GM12873 (cell line): ENCODE data around the gene SEC14L5.

Experiments used
- CTCF ChIP-seq: IDR thresholded peaks from 2 replicates; pipeline ENCODE4 v1.5.1; 2012; ENCODE audit warnings: low read depth, mild to moderate bottlenecking, moderate library complexity, low read length, control low read depth; ENCODE audit not compliant: insufficient read depth; ENCODE audit errors: missing control alignments

Gene SEC14L5

GRCh38 chr16:4960579-4960978 is 2.4 kb downstream of the SEC14L5 start:
- no peak for TF ChIP-seq CTCF

- TF ChIP-seq CTCF = no peak
Observed at GRCh38 chr16:4962716-4963115, 4.6 kb downstream of the SEC14L5 start.

- no peak for TF ChIP-seq CTCF
Observed at GRCh38 chr16:4966736-4967453, 8.8 kb downstream of the SEC14L5 start.

- no peak for TF ChIP-seq CTCF
Observed at GRCh38 chr16:4968879-4969483, 10.9 kb downstream of the SEC14L5 start.

- TF ChIP-seq CTCF = no peak
Observed at GRCh38 chr16:4970010-4970409, 11.9 kb downstream of the SEC14L5 start.

GRCh38 chr16:4972938-4973587 is 14.9 kb downstream of the SEC14L5 start:
- no peak for TF ChIP-seq CTCF

- TF ChIP-seq CTCF = no peak
Observed at GRCh38 chr16:4976079-4976478, 17.9 kb downstream of the SEC14L5 start.
